Right atrium auricular region (tissue), 2 donors: ENCODE results near the gene EFHC2. TPM values are rescaled to one million over a fixed set of nuclear protein-coding genes. Genes with fewer than 3 reads are reported as not detected.
"Not testable (repeated sequence)": the region's sequence is repeated elsewhere in the genome, so short reads cannot be mapped to it uniquely, and the experiment has no call there.

Experiments used
- DNase-seq: peaks from one replicate; pipeline ENCODE4 v3.0.0-alpha.2; 2019; ENCODE audit warnings: low spot score
- H3K27ac ChIP-seq, 2 donors: fragments of 200-600 bp; sonication (generic); 1 replicate in 1 of 2; 2 replicates in 1 of 2; pipeline ENCODE4 v1.5.1; 2016 to 2019
- H3K27me3 ChIP-seq, 2 donors: fragments of 200-600 bp; sonication (generic); one replicate each; pipeline versions ENCODE4 v1.5.1 to v1.6.0; 2017 to 2019
- H3K36me3 ChIP-seq: fragments of 200-600 bp; sonication (generic); one replicate; pipeline ENCODE4 v1.5.1; 2016
- H3K4me1 ChIP-seq, 2 donors: fragments of 200-600 bp; sonication (generic); one replicate each; pipeline versions ENCODE4 v1.5.1 to v1.6.0; 2017 to 2019
- H3K4me3 ChIP-seq, 2 donors: fragments of 200-600 bp; sonication (generic); 1 replicate in 1 of 2; 2 replicates in 1 of 2; pipeline ENCODE4 v1.5.1; 2017 to 2019; ENCODE audit warnings: mild to moderate bottlenecking in 1 of 2, moderate library complexity in 1 of 2
- H3K9me3 ChIP-seq, 2 donors: fragments of 200-600 bp; sonication (generic); one replicate each; pipeline ENCODE4 v1.5.1; 2019
- CTCF ChIP-seq, 2 donors: fragments of 200-600 bp; sonication (generic); IDR thresholded peaks; one replicate each; pipeline ENCODE4 v1.5.1; 2019; ENCODE audit warnings: antibody characterized with exemption in 2 of 2
- total RNA-seq, 2 donors: library from RNA; depleted of rRNA; stranded (reverse); fragments of >200 nt; gene quantifications; one replicate each; pipeline ENCODE4 v1.1.0, GENCODE V29; 2016

Gene EFHC2
- total RNA-seq, 2 donors from 2014 or later: 4.5 to 5.4 TPM

GRCh38 chrX:44267116-44267515 is 76.4 kb downstream of the EFHC2 start:
- no peaks in the 10 kb centered on the region for H3K27me3 ChIP-seq
- no peak for DNase-seq
- TF ChIP-seq CTCF (IDR thresholded peaks at IDR 0.05): no peak
- no peaks in the 10 kb centered on the region for H3K4me1 ChIP-seq
- no peak overlapping the region for H3K27ac ChIP-seq
- no peaks in the 10 kb centered on the region for H3K36me3 ChIP-seq
- H3K4me3 ChIP-seq: no peak overlapping the region
- no peaks in the 10 kb centered on the region for H3K9me3 ChIP-seq

- Histone ChIP-seq H3K27me3 (no peaks in the 10 kb centered on the region), H3K4me1 (no peaks in the 10 kb centered on the region), H3K4me3 (no peak overlapping the region), H3K27ac (no peak overlapping the region), H3K36me3 (no peaks in the 10 kb centered on the region), H3K9me3 (no peaks in the 10 kb centered on the region)
- no peak for DNase-seq
- no peak for TF ChIP-seq CTCF (IDR thresholded peaks at IDR 0.05)
Observed at GRCh38 chrX:44265559-44265958, 77.9 kb downstream of the EFHC2 start.

GRCh38 chrX:44264936-44265335 is 78.5 kb downstream of the EFHC2 start:
- H3K27ac ChIP-seq: no peak overlapping the region
- H3K36me3 ChIP-seq: no peaks in the 10 kb centered on the region
- no peaks in the 10 kb centered on the region for H3K27me3 ChIP-seq
- H3K9me3 ChIP-seq: no peaks in the 10 kb centered on the region
- H3K4me1 ChIP-seq: no peaks in the 10 kb centered on the region
- no peak overlapping the region for H3K4me3 ChIP-seq
- no peak for DNase-seq
- no peak for TF ChIP-seq CTCF (IDR thresholded peaks at IDR 0.05)

- H3K36me3 ChIP-seq: no peaks in the 10 kb centered on the region
- no peaks in the 10 kb centered on the region for H3K27me3 ChIP-seq
- no peak for TF ChIP-seq CTCF (IDR thresholded peaks at IDR 0.05)
- no peaks in the 10 kb centered on the region for H3K4me1 ChIP-seq
- no peak for DNase-seq
- no peak overlapping the region for H3K4me3 ChIP-seq
- H3K27ac ChIP-seq: no peak overlapping the region
- H3K9me3 ChIP-seq: peaks cover 0 to 3% of the 10 kb centered on the region in 2 donors
Observed at GRCh38 chrX:44261286-44261685, 82.2 kb downstream of the EFHC2 start.

- TF ChIP-seq CTCF (IDR thresholded peaks at IDR 0.05): no peak
- no peaks in the 10 kb centered on the region for H3K4me1 ChIP-seq
- H3K9me3 ChIP-seq: peaks cover 0 to 3% of the 10 kb centered on the region in 2 donors
- no peaks in the 10 kb centered on the region for H3K36me3 ChIP-seq
- H3K27me3 ChIP-seq: no peaks in the 10 kb centered on the region
- H3K4me3 ChIP-seq: no peak overlapping the region
- DNase-seq: no peak
- no peak overlapping the region for H3K27ac ChIP-seq
Observed at GRCh38 chrX:44260609-44261008, 82.9 kb downstream of the EFHC2 start.

GRCh38 chrX:44255742-44256141 is 87.7 kb downstream of the EFHC2 start:
- H3K4me1 ChIP-seq, H3K9me3 ChIP-seq, H3K27me3 ChIP-seq, DNase-seq, H3K27ac ChIP-seq, H3K4me3 ChIP-seq, H3K36me3 ChIP-seq: not testable (repeated sequence)
